ENCODE results near the gene SLC18A3.

GRCh38 chr10:49653273-49653929 lies 43.3 kb downstream of the SLC18A3 start:
- TF ChIP-seq CTCF (IDR thresholded peaks at IDR 0.05): no peak
- no peak for TF ChIP-seq POLR2A (IDR thresholded peaks at IDR 0.05)
- TF ChIP-seq POLR2AphosphoS5 (IDR thresholded peaks at IDR 0.05): no peak
